ENCODE measurements around the gene TBC1D13.

DNA sequence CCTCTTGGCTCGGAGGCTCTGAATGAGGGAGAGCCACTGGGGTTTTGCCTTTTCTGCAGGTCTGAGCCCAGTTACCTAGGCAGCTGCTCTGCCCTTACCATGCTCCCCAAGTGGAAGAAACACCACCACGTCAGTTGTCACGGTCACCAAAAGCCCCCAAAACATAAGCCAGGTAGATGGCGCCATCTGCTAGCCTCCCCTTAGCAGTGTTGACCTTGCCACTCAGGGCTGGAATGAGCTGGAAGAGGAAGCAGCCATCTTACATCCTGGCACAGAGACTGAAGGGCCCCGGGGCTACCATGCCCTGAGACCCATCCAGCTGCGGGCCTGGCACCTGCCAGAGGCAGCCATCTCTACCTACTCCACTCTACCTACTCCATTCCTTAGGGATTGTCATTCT, 22.7 kb upstream of the TBC1D13 start:
- TF ChIP-seq NFE2L2 (IDR thresholded peaks at IDR 0.05; ENCODE audit: low read depth, low read length) (no peak), POLR2A (IDR thresholded peaks at IDR 0.05; ENCODE audit: low read depth, low read length) (no peak), CEBPB (IDR thresholded peaks at IDR 0.05; ENCODE audit: low read depth, low read length) (no peak), RAD21 (IDR thresholded peaks at IDR 0.05; ENCODE audit: low read length) (no peak), CHD1 (IDR thresholded peaks at IDR 0.05; ENCODE audit: low read depth, low read length) (no peak), USF2 (IDR thresholded peaks at IDR 0.05; ENCODE audit: low read depth, low read length) (no peak), MAZ (IDR thresholded peaks at IDR 0.05; ENCODE audit: borderline replicate concordance, low read depth, low read length) (no peak), ELK1 (IDR thresholded peaks at IDR 0.05; ENCODE audit: borderline replicate concordance, low read depth, low read length) (no peak), FOS (IDR thresholded peaks at IDR 0.05; ENCODE audit: low read depth, low read length) (no peak)
- TF ChIP-seq, protein P1, sequence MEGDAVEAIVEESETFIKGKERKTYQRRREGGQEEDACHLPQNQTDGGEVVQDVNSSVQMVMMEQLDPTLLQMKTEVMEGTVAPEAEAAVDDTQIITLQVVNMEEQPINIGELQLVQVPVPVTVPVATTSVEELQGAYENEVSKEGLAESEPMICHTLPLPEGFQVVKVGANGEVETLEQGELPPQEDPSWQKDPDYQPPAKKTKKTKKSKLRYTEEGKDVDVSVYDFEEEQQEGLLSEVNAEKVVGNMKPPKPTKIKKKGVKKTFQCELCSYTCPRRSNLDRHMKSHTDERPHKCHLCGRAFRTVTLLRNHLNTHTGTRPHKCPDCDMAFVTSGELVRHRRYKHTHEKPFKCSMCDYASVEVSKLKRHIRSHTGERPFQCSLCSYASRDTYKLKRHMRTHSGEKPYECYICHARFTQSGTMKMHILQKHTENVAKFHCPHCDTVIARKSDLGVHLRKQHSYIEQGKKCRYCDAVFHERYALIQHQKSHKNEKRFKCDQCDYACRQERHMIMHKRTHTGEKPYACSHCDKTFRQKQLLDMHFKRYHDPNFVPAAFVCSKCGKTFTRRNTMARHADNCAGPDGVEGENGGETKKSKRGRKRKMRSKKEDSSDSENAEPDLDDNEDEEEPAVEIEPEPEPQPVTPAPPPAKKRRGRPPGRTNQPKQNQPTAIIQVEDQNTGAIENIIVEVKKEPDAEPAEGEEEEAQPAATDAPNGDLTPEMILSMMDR (conservative IDR thresholded peaks at IDR 0.05; ENCODE audit: low read depth, low read length): no peak

Measured in IMR-90 (cell line).